Measurements from ENCODE around the gene GPER1. TPM values are rescaled to one million over a fixed set of nuclear protein-coding genes. Genes with fewer than 3 reads are reported as not detected.
A peak's percentile ranks its signal among the peaks of the same experiment; 100 is the strongest.

The GPER1 gene
- total RNA-seq, 4 donors from 2014 or later: 1.1 to 4.5 (median 3.1) TPM

DNA sequence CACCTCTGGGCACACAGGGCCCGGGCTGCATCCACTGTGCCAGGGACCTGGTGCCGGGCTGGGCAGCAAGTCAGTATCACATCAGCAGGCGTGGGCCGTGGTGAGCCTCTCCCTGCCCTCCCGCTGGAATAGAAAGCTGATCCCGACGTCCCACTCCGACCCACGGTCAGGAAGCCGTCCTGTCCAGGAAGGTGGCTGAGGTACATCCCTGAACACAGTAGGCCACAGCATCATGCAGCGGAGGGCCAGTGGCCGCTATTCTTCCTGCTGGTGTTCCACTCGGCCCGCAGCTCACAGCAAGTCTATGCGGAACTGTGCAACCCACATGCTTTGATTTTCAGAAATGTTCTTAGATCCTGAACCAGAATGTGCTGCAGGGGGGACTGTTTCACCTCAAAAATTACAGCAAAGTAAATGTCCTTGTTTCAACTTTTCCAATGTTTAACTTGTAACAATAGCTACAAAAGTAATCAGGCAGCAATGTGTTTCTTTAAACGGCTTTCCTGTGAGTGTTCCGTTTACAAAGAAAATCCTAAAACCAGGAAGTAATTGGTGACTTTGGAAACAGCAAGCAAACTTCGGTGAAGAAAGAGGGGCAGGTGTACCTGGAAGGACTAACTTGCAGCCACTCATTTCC is 44.2 kb upstream of the GPER1 start:
- H3K4me3 ChIP-seq (ENCODE audit: low read depth, poor library complexity, severe bottlenecking): no peak overlapping the region
- TF ChIP-seq CTCF (IDR thresholded peaks at IDR 0.05) (no peak), POLR2A (IDR thresholded peaks at IDR 0.05) (no peak)
- no peak for DNase-seq (ENCODE audit: low spot score in 2 of 2)
- WGBS, 2 donors: 38 to 42% methylated on average over 11 to 18 of the region's 18 CpGs
- intact Hi-C loops (cut with DNase I; ENCODE audit: low total_unique reads): no loop called here

DNA sequence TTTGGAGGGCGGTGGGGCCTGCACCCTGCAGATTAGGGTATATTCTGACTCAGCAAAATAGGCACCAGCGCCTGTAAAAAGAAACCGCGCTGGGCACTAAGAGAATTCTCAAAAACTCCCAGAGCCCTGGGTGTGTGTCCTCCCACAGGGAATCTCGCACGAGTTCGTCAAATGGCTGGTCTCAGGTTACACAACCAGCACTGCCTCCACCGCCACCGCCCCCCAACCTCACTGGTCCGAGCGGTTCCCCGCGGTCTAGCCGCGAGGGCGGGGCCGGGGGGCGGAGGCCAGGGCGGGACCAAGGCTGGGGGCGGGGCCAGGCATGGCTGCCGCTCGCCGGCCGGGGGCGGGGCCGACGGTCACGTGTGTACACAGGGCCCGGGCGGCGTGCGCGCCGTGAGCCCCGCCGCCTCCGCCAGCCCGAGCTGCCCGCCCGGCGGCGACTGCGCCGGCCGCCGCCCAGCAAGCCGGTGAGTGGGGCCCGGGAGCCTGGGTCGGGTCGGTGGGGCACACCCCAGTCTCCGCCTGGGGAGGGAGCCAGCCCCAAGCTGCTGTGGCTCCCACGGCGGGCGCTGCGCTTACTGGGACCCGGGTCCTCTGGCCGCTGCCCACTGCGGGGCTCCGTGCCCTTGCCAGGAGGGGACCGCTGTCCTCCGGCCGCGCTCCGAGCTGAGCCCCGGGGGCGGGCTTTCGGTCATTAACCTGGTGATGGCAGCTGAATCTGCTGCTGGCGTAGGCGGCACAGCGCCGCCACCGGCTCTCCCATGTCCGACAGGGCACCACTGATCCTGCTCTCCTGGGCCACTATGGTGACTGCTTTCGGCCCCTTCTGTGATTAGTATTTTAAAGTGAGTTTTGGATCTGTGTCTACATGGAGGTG is 43.5 kb upstream of the GPER1 start, which contains the start of gene GPR146:
Gene GPR146, plus strand, starts transcription at position 358 of the 880 bp plus-strand sequence. CDS start 12,970 bp downstream, outside the sequence.
- intact Hi-C loops (cut with DNase I; ENCODE audit: low total_unique reads): no loop called here
- 0 to 1% methylated on average over 26 to 64 of the region's 74 CpGs for WGBS, 2 donors
- peak within 1 kb of the TSS; percentile 60 for H3K4me3 ChIP-seq (ENCODE audit: low read depth, poor library complexity, severe bottlenecking)
- TF ChIP-seq CTCF (IDR thresholded peaks at IDR 0.05) (peak in 1 of 3 donors; percentile 24), POLR2A (IDR thresholded peaks at IDR 0.05) (no peak)
- DNase-seq (ENCODE audit: low spot score in 2 of 2): peak; percentile 95 to 99

DNA sequence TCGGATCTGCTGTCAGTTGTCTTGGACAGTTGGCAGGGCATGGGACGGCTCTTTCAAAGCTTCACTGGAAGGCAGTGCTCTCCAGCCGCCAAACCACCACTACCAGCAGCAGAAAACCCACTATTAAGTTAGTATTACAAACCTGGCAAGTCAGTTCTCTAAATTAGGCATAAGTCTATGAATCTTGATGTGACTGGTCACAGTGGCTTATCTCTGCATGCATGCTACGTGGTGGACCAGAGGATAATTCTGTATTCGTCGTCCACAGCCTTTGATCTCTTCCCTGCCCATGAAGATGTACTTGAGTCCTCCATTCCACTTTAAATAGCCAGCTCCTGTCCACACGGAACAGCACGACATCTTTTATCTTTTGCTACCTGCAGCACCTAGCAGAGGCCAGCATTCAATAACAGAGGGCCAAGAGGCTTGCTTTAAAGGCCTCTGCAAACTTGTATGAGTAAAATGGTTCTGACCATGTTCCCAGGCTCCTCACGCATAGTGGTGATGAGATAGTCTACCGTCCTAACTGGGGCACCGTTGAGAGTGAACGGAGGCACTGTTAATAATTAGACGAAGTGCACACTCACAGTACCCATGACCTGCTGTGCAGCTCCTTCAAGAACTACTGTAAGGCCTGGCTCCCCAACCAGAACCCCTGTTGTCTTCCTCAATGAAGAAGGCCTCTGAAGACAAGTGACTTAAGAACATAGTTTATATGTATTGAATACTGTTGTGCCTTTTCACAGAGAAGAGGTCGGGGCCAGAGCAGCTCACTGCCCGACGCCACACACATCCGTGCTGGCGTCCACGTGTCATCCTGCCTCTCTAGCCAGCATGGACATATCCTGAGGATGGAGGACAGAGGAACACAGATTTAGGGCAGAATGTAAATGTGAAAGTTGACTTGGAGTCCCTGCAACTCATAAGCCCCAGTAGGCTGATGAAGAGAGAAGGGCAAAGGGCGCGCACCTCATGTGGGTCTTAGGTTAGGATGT is 42.5 kb upstream of the GPER1 start:
- WGBS, 2 donors: 76 to 80% methylated on average over 21 of the region's 21 CpGs
- TF ChIP-seq POLR2A (IDR thresholded peaks at IDR 0.05) (no peak), CTCF (IDR thresholded peaks at IDR 0.05) (no peak)
- intact Hi-C loops (cut with DNase I; ENCODE audit: low total_unique reads): no loop called here
- peak overlapping the region; percentile 60 for H3K4me3 ChIP-seq (ENCODE audit: low read depth, poor library complexity, severe bottlenecking)
- no peak for DNase-seq (ENCODE audit: low spot score in 2 of 2)

GRCh38 chr7:1046722-1047679 is 40.9 kb upstream of the GPER1 start:
- no peak overlapping the region for H3K4me3 ChIP-seq (ENCODE audit: low read depth, poor library complexity, severe bottlenecking)
- WGBS, 2 donors: 61 to 62% methylated on average over 15 of the region's 15 CpGs
- intact Hi-C loops (cut with DNase I; ENCODE audit: low total_unique reads): no loop called here
- DNase-seq (ENCODE audit: low spot score in 2 of 2): no peak
- TF ChIP-seq POLR2A (IDR thresholded peaks at IDR 0.05): no peak
- no peak for TF ChIP-seq CTCF (IDR thresholded peaks at IDR 0.05)

Data from lower leg skin (tissue), 4 donors.